HepG2 (cell line): ENCODE data around the gene CTBP1. TPM values are rescaled to one million over a fixed set of nuclear protein-coding genes. Genes with fewer than 3 reads are reported as not detected.

Source experiments
- ATAC-seq: fragments of 200-7000 bp; cut with Tn5 transposase; 3 replicates; pipeline ENCODE4 v1.9.1; 2020; ENCODE audit warnings: mild to moderate bottlenecking, moderate library complexity
- BruUV-seq: library from RNA; stranded (reverse); fragments of 400-500 nt; replicated peaks from 2 replicates; lab custom pipeline; 2021; lab: Mats Ljungman, UMichigan
- CTCF ChIA-PET: fragments of 300-600 bp; formaldehyde crosslinking; extraction: SDS; loops from one replicate; lab custom pipeline; 2021; ENCODE audit warnings: low total read pairs, inconsistent platforms, low intra/inter-chr PET ratio; lab: Yijun Ruan, JAX
- POLR2A ChIA-PET: fragments of 350-600 bp; sonication (Branson Sonifier 250); formaldehyde crosslinking; loops from one replicate; lab custom pipeline; 2020; ENCODE audit warnings: antibody characterized with exemption, inconsistent platforms; lab: Yijun Ruan, JAX
- DNase-seq: peaks from one replicate; pipeline ENCODE4 v3.0.0-alpha.2; 2015; ENCODE audit warnings: low spot score
- FAIRE-seq: peaks from 3 replicates; lab custom pipeline; 2011; peaks lifted over from hg19 to GRCh38; lab: Jason Lieb, UNC
- H2AFZ ChIP-seq: one replicate; pipeline ENCODE4 v1.6.1; 2011; ENCODE audit warnings: low read length, inconsistent platforms
- H3K27ac ChIP-seq: fragments of 300-600 bp; 3 replicates; pipeline ENCODE4 v1.8.0; 2011; ENCODE audit warnings: mixed run types, mild to moderate bottlenecking, mixed read lengths, low read length, inconsistent platforms; ENCODE audit not compliant: insufficient read depth; ENCODE audit errors: extremely low read length
- H3K27me3 ChIP-seq, 2 experiments: fragments of 200-600 bp in 1 of 2; 2 replicates in 1 of 2; 3 replicates in 1 of 2; pipeline versions ENCODE4 v1.6.0 to v1.8.0; 2011; ENCODE audit warnings: low read length in 2 of 2, mild to moderate bottlenecking in 2 of 2, moderate library complexity in 2 of 2, inconsistent platforms in 1 of 2; ENCODE audit not compliant: insufficient read depth in 2 of 2, control insufficient read depth in 1 of 2
- H3K36me3 ChIP-seq, 2 experiments: fragments of 200-600 bp in 1 of 2; replicated peaks in 1 of 2; 2 replicates in 1 of 2; 3 replicates in 1 of 2; pipeline versions ENCODE4 v1.5.1 to v1.8.0; 2011; ENCODE audit warnings: low read length in 2 of 2, inconsistent platforms in 1 of 2; ENCODE audit not compliant: insufficient read depth in 2 of 2, control insufficient read depth in 1 of 2
- H3K4me1 ChIP-seq: 2 replicates; pipeline ENCODE4 v1.5.1; 2012; ENCODE audit warnings: low read length, inconsistent platforms; ENCODE audit not compliant: insufficient read depth
- H3K4me2 ChIP-seq: 2 replicates; pipeline ENCODE4 v1.6.0; 2011; ENCODE audit warnings: low read depth, low read length, inconsistent platforms
- H3K4me3 ChIP-seq, 3 experiments: fragments of 200-600 bp in 1 of 3; sonication (generic), shearing (Covaris generic) in 1 of 3; replicated peaks in 1 of 3; 2 replicates each; pipeline ENCODE4 v1.5.1; 2011 to 2016; ENCODE audit warnings: low read length in 3 of 3, inconsistent platforms in 2 of 3, low read depth in 2 of 3, mild to moderate bottlenecking in 2 of 3, control low read depth in 1 of 3, mixed read lengths in 1 of 3; ENCODE audit not compliant: insufficient read depth in 1 of 3
- H3K79me2 ChIP-seq: one replicate; pipeline ENCODE4 v1.6.1; 2011; ENCODE audit warnings: low read length, inconsistent platforms; ENCODE audit not compliant: insufficient read depth
- H3K9ac ChIP-seq: 2 replicates; pipeline ENCODE4 v1.6.0; 2011; ENCODE audit warnings: mild to moderate bottlenecking, low read depth, low read length, inconsistent platforms; ENCODE audit not compliant: insufficient read depth
- H3K9me3 ChIP-seq: 2 replicates; pipeline ENCODE4 v1.5.1; 2012; ENCODE audit warnings: mild to moderate bottlenecking, low read length
- H4K20me1 ChIP-seq: 2 replicates; pipeline ENCODE4 v1.6.0; 2011; ENCODE audit warnings: inconsistent platforms, mild to moderate bottlenecking, low read length, moderate library complexity; ENCODE audit not compliant: insufficient read depth
- AGO2 ChIP-seq: fragments of 200-400 bp; formaldehyde crosslinking; optimal IDR thresholded peaks from 2 replicates; pipeline ENCODE3; 2017; ENCODE audit warnings: mild to moderate bottlenecking, low read depth, low read length, moderate library complexity
- DPF2 ChIP-seq: sonication (generic); formaldehyde crosslinking; IDR thresholded peaks from 2 replicates; pipeline ENCODE4 v1.4.0; 2020; ENCODE audit warnings: mild to moderate bottlenecking, low read depth, missing genetic modification reagents, borderline replicate concordance
- WGBS: methylation state at CpG from one replicate; pipeline ENCODE4 v1.1.6; 2017; ENCODE audit warnings: low lambda C conversion rate; 5-methylcytosine and 5-hydroxymethylcytosine counted together
- in situ Hi-C: cut with HindIII; loops from 2 replicates; pipeline ENCODE4 v1.10.0; 2017; ENCODE audit warnings: low pct_unique_long_range_greater_than_20kb; ENCODE audit not compliant: extremely low pct_ligation_motif_present
- intact Hi-C: fragments of 100-400 bp; cut with micrococcal nuclease; formaldehyde crosslinking; loops from one replicate; pipeline ENCODE4 v1.10.0; 2022; ENCODE audit not compliant: unreplicated experiment
- polyA plus RNA-seq, 8 experiments: library from polyadenylated mRNA; depleted of rRNA in 3 of 8; stranded (reverse) in 7 of 8; unstranded in 1 of 8; fragments of >200 nt; fragmentation: Illumina TruSeq in 4 of 8; extraction: Trizol in 4 of 8; gene quantifications; 2 replicates each; pipeline versions ENCODE4 v1.2.1 to v1.2.3, GENCODE V29; 2011 to 2016; ENCODE audit warnings: low read depth in 4 of 8, missing spikeins in 1 of 8, mixed read lengths in 1 of 8; ENCODE audit not compliant: insufficient read depth in 1 of 8
- total RNA-seq, 5 experiments: library from RNA; depleted of rRNA; stranded (reverse); fragments of >200 nt; fragmentation: Illumina TruSeq; extraction: Trizol; gene quantifications; 2 replicates each; pipeline ENCODE4 v1.2.3, GENCODE V29; 2016; ENCODE audit warnings: low read depth in 1 of 5
- TF ChIP-seq, protein P1 (sequence below): sonication (generic); formaldehyde crosslinking; IDR thresholded peaks from 2 replicates; pipeline ENCODE4 v1.4.0; 2020; ENCODE audit warnings: missing genetic modification reagents, mild to moderate bottlenecking, borderline replicate concordance

Gene CTBP1
- total and polyA plus RNA-seq, 2 of the 13 experiments (the other 11 are each of a cell fraction or from before 2014, with no cell fraction given): 78.5 to 112 TPM

DNA sequence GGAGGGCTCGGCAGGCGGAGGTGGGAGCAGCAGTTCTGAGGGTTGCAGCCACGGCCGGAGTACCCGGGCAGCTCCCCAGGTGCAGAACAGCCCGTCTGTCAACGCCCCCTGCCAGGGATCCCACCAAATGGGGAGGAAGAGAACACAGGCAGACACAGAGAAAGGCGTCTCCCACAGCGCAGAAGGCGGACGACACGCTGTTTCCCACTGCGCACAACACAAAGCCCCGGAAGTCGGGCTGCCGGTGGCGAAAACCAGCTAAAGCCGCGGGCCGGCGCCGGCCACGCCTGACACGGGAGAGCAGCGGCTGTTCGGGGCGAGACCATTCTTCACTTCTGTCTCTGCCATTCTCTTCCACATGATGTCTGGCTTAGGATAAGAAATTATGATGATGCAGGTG, 31.6 kb downstream of the CTBP1 start:
- POLR2A ChIA-PET: interaction anchor here (1.5 kb wide), 1 partner anchor 12 kb away, joined by 4 read pairs; no protein-coding TSS in a partner anchor
- FAIRE-seq: no peak
- BruUV-seq: no TSS peak

DNA sequence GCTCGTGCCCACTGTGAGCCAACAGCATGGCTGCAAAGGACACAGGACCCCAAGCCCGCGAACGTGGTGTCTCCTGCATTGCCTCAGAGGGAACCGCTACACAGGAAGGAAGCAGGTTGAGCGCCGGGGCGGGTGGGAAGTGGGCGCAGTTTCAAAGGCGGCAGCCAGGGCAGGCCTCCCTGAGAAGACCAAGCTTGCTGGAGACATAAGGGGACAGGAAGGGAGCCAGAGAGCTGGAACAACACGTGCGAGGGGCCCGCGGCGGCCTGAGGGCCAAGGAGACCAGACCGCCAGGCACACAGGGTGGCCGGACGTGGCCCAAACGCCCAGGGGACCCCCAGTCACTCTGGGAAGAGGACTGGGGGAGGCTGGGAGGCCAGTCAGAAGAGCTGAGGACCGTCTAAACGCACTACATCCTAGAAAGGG, 32.0 kb downstream of the CTBP1 start:
- no peaks in the 10 kb centered on the region for H4K20me1 ChIP-seq
- H3K9me3 ChIP-seq: no peaks in the 10 kb centered on the region
- H3K4me2 ChIP-seq: no peak overlapping the region
- BruUV-seq: no TSS peak
- intact Hi-C loops (no loop called here), in situ Hi-C loops (no loop called here)
- H3K27me3 ChIP-seq: no peaks in the 10 kb centered on the region
- H3K4me3 ChIP-seq: no peak overlapping the region
- H3K79me2 ChIP-seq: no peaks in the 10 kb centered on the region
- H3K4me1 ChIP-seq: no peaks in the 10 kb centered on the region
- H2AFZ ChIP-seq: no peak overlapping the region
- no peak overlapping the region for H3K9ac ChIP-seq
- ATAC-seq (no peak), FAIRE-seq (no peak), DNase-seq (no peak)
- no peak overlapping the region for H3K27ac ChIP-seq
- WGBS: 97% methylated on average over 21 of the region's 21 CpGs
- no peak for TF ChIP-seq DPF2
- TF ChIP-seq AGO2: peak; percentile 31
- TF ChIP-seq, all 625 proteins: peak for 1
- POLR2A ChIA-PET: interaction anchor here (1.5 kb wide), 1 partner anchor 12 kb away, joined by 4 read pairs; no protein-coding TSS in a partner anchor
- CTCF ChIA-PET: no interaction called here
- H3K36me3 ChIP-seq: peaks cover 12 to 52% of the 10 kb centered on the region in 2 experiments

More for the DNA sequence above, 31.6 kb downstream of the CTBP1 start:
- WGBS: 98% methylated on average over 25 of the region's 27 CpGs
- H3K9ac ChIP-seq: no peak overlapping the region
- TF ChIP-seq, protein P1, sequence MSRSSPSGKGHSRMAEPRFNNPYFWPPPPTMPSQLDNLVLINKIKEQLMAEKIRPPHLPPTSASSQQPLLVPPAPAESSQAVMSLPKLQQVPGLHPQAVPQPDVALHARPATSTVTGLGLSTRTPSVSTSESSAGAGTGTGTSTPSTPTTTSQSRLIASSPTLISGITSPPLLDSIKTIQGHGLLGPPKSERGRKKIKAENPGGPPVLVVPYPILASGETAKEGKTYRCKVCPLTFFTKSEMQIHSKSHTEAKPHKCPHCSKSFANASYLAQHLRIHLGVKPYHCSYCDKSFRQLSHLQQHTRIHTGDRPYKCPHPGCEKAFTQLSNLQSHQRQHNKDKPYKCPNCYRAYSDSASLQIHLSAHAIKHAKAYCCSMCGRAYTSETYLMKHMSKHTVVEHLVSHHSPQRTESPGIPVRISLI (CRISPR knock-in tag): no peak
- peak; percentile 32 for TF ChIP-seq AGO2
- H4K20me1 ChIP-seq: no peaks in the 10 kb centered on the region
- H3K4me3 ChIP-seq: no peak overlapping the region
- ATAC-seq: no peak
- no peaks in the 10 kb centered on the region for H3K4me1 ChIP-seq
- intact Hi-C loops: no loop called here
- CTCF ChIA-PET: no interaction called here
- H3K36me3 ChIP-seq: peaks cover 12 to 51% of the 10 kb centered on the region in 2 experiments
- no peak for DNase-seq
- H3K27me3 ChIP-seq: no peaks in the 10 kb centered on the region
- H2AFZ ChIP-seq: no peak overlapping the region
- no peak overlapping the region for H3K27ac ChIP-seq
- no peaks in the 10 kb centered on the region for H3K79me2 ChIP-seq
- no peaks in the 10 kb centered on the region for H3K9me3 ChIP-seq
- in situ Hi-C loops: no loop called here
- H3K4me2 ChIP-seq: no peak overlapping the region
